PC-9 (cell line): ENCODE measurements around the gene ADD3. TPM values are rescaled to one million over a fixed set of nuclear protein-coding genes. Genes with fewer than 3 reads are reported as not detected.

Source experiments
- BruUV-seq: library from RNA; stranded (reverse); fragments of 400-500 nt; replicated peaks from 2 replicates; lab custom pipeline; 2021; lab: Mats Ljungman, UMichigan
- CTCF ChIA-PET: fragments of 300-600 bp; sonication (Branson Sonifier 250); formaldehyde crosslinking; loops from one replicate; lab custom pipeline; 2022; ENCODE audit warnings: antibody characterized with exemption; lab: Charles Lee
- POLR2A ChIA-PET: fragments of 300-600 bp; sonication (Branson Sonifier 250); formaldehyde crosslinking; loops from one replicate; lab custom pipeline; 2022; ENCODE audit warnings: antibody characterized with exemption; ENCODE audit not compliant: unreplicated experiment; lab: Charles Lee
- DNase-seq, 2 experiments: peaks; one replicate each; pipeline versions ENCODE4 v3.0.0 to v3.0.0-alpha.2; 2015 to 2022; ENCODE audit warnings: mixed read lengths in 1 of 2
- H2AFZ ChIP-seq: fragments of 200-600 bp; sonication (generic); 2 replicates; pipeline ENCODE4 v1.8.1; 2017; ENCODE audit warnings: antibody characterized with exemption
- H3F3A ChIP-seq: fragments of 200-600 bp; sonication (generic); 2 replicates; pipeline ENCODE4 v1.8.1; 2017; ENCODE audit warnings: antibody characterized with exemption, mild to moderate bottlenecking, low read depth; ENCODE audit not compliant: insufficient read depth
- H3K27ac ChIP-seq: fragments of 200-600 bp; sonication (generic); 2 replicates; pipeline ENCODE4 v1.6.1; 2016; ENCODE audit warnings: mixed run types
- H3K27me3 ChIP-seq: fragments of 200-600 bp; sonication (generic); 2 replicates; pipeline ENCODE4 v1.6.1; 2016; ENCODE audit warnings: low read depth, mixed run types; ENCODE audit not compliant: insufficient read depth
- H3K36me3 ChIP-seq: fragments of 200-600 bp; sonication (generic); 2 replicates; pipeline ENCODE4 v1.6.1; 2016; ENCODE audit warnings: low read depth, mixed run types
- H3K4me1 ChIP-seq: fragments of 200-600 bp; sonication (generic); replicated peaks from 2 replicates; pipeline ENCODE4 v1.6.1; 2016; ENCODE audit warnings: mixed run types; ENCODE audit not compliant: insufficient read depth
- H3K4me2 ChIP-seq: fragments of 200-600 bp; sonication (generic); 2 replicates; pipeline ENCODE4 v1.6.1; 2017; ENCODE audit warnings: mixed run types
- H3K4me3 ChIP-seq: fragments of 200-600 bp; sonication (generic); 2 replicates; pipeline ENCODE4 v1.6.1; 2016; ENCODE audit warnings: mixed run types
- H3K79me2 ChIP-seq: fragments of 200-600 bp; sonication (generic); 2 replicates; pipeline ENCODE4 v1.6.1; 2017; ENCODE audit warnings: low read depth, mixed run types
- H3K9me2 ChIP-seq: fragments of 200-600 bp; sonication (generic); 2 replicates; pipeline ENCODE4 v1.8.1; 2017; ENCODE audit warnings: mild to moderate bottlenecking; ENCODE audit not compliant: insufficient read depth
- H3K9me3 ChIP-seq: fragments of 200-600 bp; sonication (generic); 2 replicates; pipeline ENCODE4 v1.8.1; 2016; ENCODE audit warnings: low read depth; ENCODE audit not compliant: insufficient read depth
- H4K20me1 ChIP-seq: fragments of 200-600 bp; sonication (generic); 2 replicates; pipeline ENCODE4 v1.8.1; 2017; ENCODE audit not compliant: insufficient read depth
- CTCF ChIP-seq: fragments of 200-600 bp; sonication (generic); conservative IDR thresholded peaks from 2 replicates; pipeline ENCODE4 v1.6.1; 2017; ENCODE audit warnings: mixed run types, antibody characterized with exemption, mild to moderate bottlenecking, moderate library complexity
- EZH2 ChIP-seq: fragments of 200-600 bp; sonication (generic); IDR thresholded peaks from 2 replicates; pipeline ENCODE4 v1.8.0; 2017; ENCODE audit warnings: antibody characterized with exemption, low read depth
- intact Hi-C: fragments of 100-400 bp; cut with micrococcal nuclease; formaldehyde crosslinking; loops from one replicate; pipeline ENCODE4 v1.10.0; 2022; ENCODE audit not compliant: unreplicated experiment
- total RNA-seq: library from RNA; stranded (reverse); gene quantifications from 2 replicates; pipeline ENCODE4 v1.2.3, GENCODE V29; 2021

Gene ADD3
- total RNA-seq, 1 experiment from 2014 or later: 77.7 TPM

GRCh38 chr10:110057456-110057855 is 49.7 kb downstream of the ADD3 start:
- H3K9me3 ChIP-seq: no peaks in the 10 kb centered on the region
- no peak overlapping the region for H2AFZ ChIP-seq
- H3K4me2 ChIP-seq: no peak overlapping the region
- TF ChIP-seq EZH2 (no peak), CTCF (no peak)
- POLR2A ChIA-PET: no interaction called here
- intact Hi-C loops: no loop called here
- no peaks in the 10 kb centered on the region for H3K79me2 ChIP-seq
- no peaks in the 10 kb centered on the region for H4K20me1 ChIP-seq
- H3K4me1 ChIP-seq: no peaks in the 10 kb centered on the region
- CTCF ChIA-PET: no interaction called here
- no peak for DNase-seq
- no peaks in the 10 kb centered on the region for H3F3A ChIP-seq
- no peaks in the 10 kb centered on the region for H3K36me3 ChIP-seq
- BruUV-seq: no TSS peak
- H3K9me2 ChIP-seq: no peaks in the 10 kb centered on the region
- H3K4me3 ChIP-seq: no peak overlapping the region
- no peaks in the 10 kb centered on the region for H3K27me3 ChIP-seq
- no peak overlapping the region for H3K27ac ChIP-seq

- ChIA-PET CTCF (no interaction called here), POLR2A (no interaction called here)
- TF ChIP-seq EZH2 (no peak), CTCF (no peak)
- H3K9me2 ChIP-seq: no peaks in the 10 kb centered on the region
- no peaks in the 10 kb centered on the region for H3K4me1 ChIP-seq
- H2AFZ ChIP-seq: no peak overlapping the region
- no peaks in the 10 kb centered on the region for H3F3A ChIP-seq
- H4K20me1 ChIP-seq: no peaks in the 10 kb centered on the region
- no peak overlapping the region for H3K4me3 ChIP-seq
- H3K9me3 ChIP-seq: no peaks in the 10 kb centered on the region
- no peaks in the 10 kb centered on the region for H3K79me2 ChIP-seq
- no peaks in the 10 kb centered on the region for H3K27me3 ChIP-seq
- no peaks in the 10 kb centered on the region for H3K36me3 ChIP-seq
- DNase-seq: no peak
- H3K27ac ChIP-seq: no peak overlapping the region
- no peak overlapping the region for H3K4me2 ChIP-seq
- no TSS peak for BruUV-seq
- intact Hi-C loops: no loop called here
Observed at GRCh38 chr10:110058212-110058611, 50.4 kb downstream of the ADD3 start.

GRCh38 chr10:110059925-110060324 is 52.1 kb downstream of the ADD3 start:
- H3K36me3 ChIP-seq: no peaks in the 10 kb centered on the region
- intact Hi-C loops: no loop called here
- H3F3A ChIP-seq: no peaks in the 10 kb centered on the region
- no TSS peak for BruUV-seq
- POLR2A ChIA-PET: no interaction called here
- no peak for DNase-seq
- H3K27ac ChIP-seq: no peak overlapping the region
- H4K20me1 ChIP-seq: no peaks in the 10 kb centered on the region
- CTCF ChIA-PET: no interaction called here
- H3K9me3 ChIP-seq: no peaks in the 10 kb centered on the region
- H3K79me2 ChIP-seq: no peaks in the 10 kb centered on the region
- H3K4me3 ChIP-seq: no peak overlapping the region
- TF ChIP-seq EZH2: no peak
- TF ChIP-seq CTCF: no peak
- H3K27me3 ChIP-seq: no peaks in the 10 kb centered on the region
- H2AFZ ChIP-seq: no peak overlapping the region
- no peak overlapping the region for H3K4me2 ChIP-seq
- H3K9me2 ChIP-seq: no peaks in the 10 kb centered on the region
- no peaks in the 10 kb centered on the region for H3K4me1 ChIP-seq
